Neutrophil (primary cell): ENCODE data around the gene KCNF1.

Experiments used
- H3K27ac ChIP-seq: fragments of 200-600 bp; sonication (generic); 2 replicates; pipeline ENCODE4 v1.5.1; 2016; ENCODE audit warnings: mild to moderate bottlenecking, moderate library complexity
- H3K27me3 ChIP-seq: fragments of 200-600 bp; sonication (generic); 2 replicates; pipeline ENCODE4 v1.6.0; 2016; ENCODE audit warnings: mild to moderate bottlenecking
- H3K36me3 ChIP-seq: fragments of 200-600 bp; sonication (generic); 2 replicates; pipeline ENCODE4 v1.5.1; 2017
- H3K4me1 ChIP-seq, 2 experiments: fragments of 200-600 bp in 1 of 2; sonication (generic) in 1 of 2; 1 replicate in 1 of 2; 2 replicates in 1 of 2; pipeline versions ENCODE4 v1.5.1 to v1.6.1; 2013 to 2016; ENCODE audit warnings: low read depth in 1 of 2, low read length in 1 of 2, mild to moderate bottlenecking in 1 of 2, moderate library complexity in 1 of 2; ENCODE audit not compliant: control insufficient read depth in 1 of 2, insufficient read depth in 1 of 2
- H3K4me3 ChIP-seq, 2 experiments: fragments of 200-600 bp in 1 of 2; sonication (generic) in 1 of 2; 1 replicate in 1 of 2; 2 replicates in 1 of 2; pipeline ENCODE4 v1.5.1; 2013 to 2016; ENCODE audit warnings: low read depth in 1 of 2, low read length in 1 of 2, mild to moderate bottlenecking in 1 of 2, moderate library complexity in 1 of 2
- H3K9me3 ChIP-seq: fragments of 200-600 bp; sonication (generic); 2 replicates; pipeline ENCODE4 v1.5.1; 2016
- CTCF ChIP-seq: fragments of 200-600 bp; sonication (generic); IDR thresholded peaks from 2 replicates; pipeline ENCODE4 v1.5.1; 2016; ENCODE audit warnings: antibody characterized with exemption

Gene KCNF1

GRCh38 chr2:10915236-10915635, 3.5 kb downstream of the KCNF1 start:
- Histone ChIP-seq H3K36me3 (no peaks in the 10 kb centered on the region), H3K27ac (no peak overlapping the region), H3K27me3 (peaks cover 59% of the 10 kb centered on the region), H3K4me3 (no peak overlapping the region), H3K9me3 (no peaks in the 10 kb centered on the region), H3K4me1 (no peaks in the 10 kb centered on the region)
- TF ChIP-seq CTCF, result no peak

GRCh38 chr2:10915731-10916276, 4.1 kb downstream of the KCNF1 start:
- Histone ChIP-seq H3K27me3 (peaks cover 54% of the 10 kb centered on the region), H3K9me3 (no peaks in the 10 kb centered on the region), H3K27ac (no peak overlapping the region), H3K4me3 (no peak overlapping the region), H3K36me3 (no peaks in the 10 kb centered on the region), H3K4me1 (no peaks in the 10 kb centered on the region)
- no peak for TF ChIP-seq CTCF

GRCh38 chr2:10916953-10917352, 5.2 kb downstream of the KCNF1 start:
- Histone ChIP-seq H3K27ac (no peak overlapping the region), H3K4me1 (no peaks in the 10 kb centered on the region), H3K4me3 (no peak overlapping the region), H3K36me3 (no peaks in the 10 kb centered on the region), H3K27me3 (peaks cover 42% of the 10 kb centered on the region), H3K9me3 (no peaks in the 10 kb centered on the region)
- TF ChIP-seq CTCF, result no peak

GRCh38 chr2:10917927-10918326, 6.2 kb downstream of the KCNF1 start:
- H3K27ac ChIP-seq, result no peak overlapping the region
- H3K27me3 ChIP-seq, result peaks cover 42% of the 10 kb centered on the region
- H3K36me3 ChIP-seq, result no peaks in the 10 kb centered on the region
- H3K9me3 ChIP-seq, result no peaks in the 10 kb centered on the region
- H3K4me3 ChIP-seq, result no peak overlapping the region
- H3K4me1 ChIP-seq, result no peaks in the 10 kb centered on the region
- no peak for TF ChIP-seq CTCF

- Histone ChIP-seq H3K27me3 (peaks cover 34% of the 10 kb centered on the region), H3K36me3 (no peaks in the 10 kb centered on the region), H3K4me1 (no peaks in the 10 kb centered on the region), H3K4me3 (no peak overlapping the region), H3K27ac (no peak overlapping the region), H3K9me3 (no peaks in the 10 kb centered on the region)
- TF ChIP-seq CTCF, result no peak
These were observed 7.1 kb downstream of the KCNF1 start for GRCh38 chr2:10918661-10919409.
